ENCODE measurements around the gene CCDC141.
"Not testable (repeated sequence)": the region's sequence is repeated elsewhere in the genome, so short reads cannot be mapped to it uniquely, and the experiment has no call there.

Gene CCDC141

GRCh38 chr2:179049546-179050311 is at the start of gene CCDC141:
Gene CCDC141, minus strand, starts transcription at chr2:179050137. Its CDS starts 196 bp downstream, at chr2:179049941.
- DNase-seq (ENCODE audit: low read depth): no peak

- no peak for DNase-seq (ENCODE audit: low read depth)
Measured at GRCh38 chr2:179098080-179098689, 48.2 kb upstream of the CCDC141 start.

- no peak for DNase-seq (ENCODE audit: low read depth)
Measured at GRCh38 chr2:179097131-179097530, 47.2 kb upstream of the CCDC141 start.

GRCh38 chr2:179096090-179096489 is 46.2 kb upstream of the CCDC141 start:
- DNase-seq (ENCODE audit: low read depth): no peak

- DNase-seq (ENCODE audit: low read depth): not testable (repeated sequence)
Measured at GRCh38 chr2:179092912-179093311, 43.0 kb upstream of the CCDC141 start.

GRCh38 chr2:179082697-179083096 is 32.8 kb upstream of the CCDC141 start:
- no peak for DNase-seq (ENCODE audit: low read depth)

GRCh38 chr2:179081954-179082353 is 32.0 kb upstream of the CCDC141 start:
- DNase-seq (ENCODE audit: low read depth): no peak

- DNase-seq (ENCODE audit: low read depth): no peak
Measured at GRCh38 chr2:179072527-179072926, 22.6 kb upstream of the CCDC141 start.

GRCh38 chr2:179071810-179072355 is 21.9 kb upstream of the CCDC141 start:
- DNase-seq (ENCODE audit: low read depth): no peak

- DNase-seq (ENCODE audit: low read depth): no peak
Measured at GRCh38 chr2:179070895-179071294, 21.0 kb upstream of the CCDC141 start.

- DNase-seq (ENCODE audit: low read depth): no peak
Measured at GRCh38 chr2:179069685-179070084, 19.7 kb upstream of the CCDC141 start.

- no peak for DNase-seq (ENCODE audit: low read depth)
Measured at GRCh38 chr2:179068991-179069643, 19.2 kb upstream of the CCDC141 start.

- no peak for DNase-seq (ENCODE audit: low read depth)
Measured at GRCh38 chr2:179059026-179059700, 9.2 kb upstream of the CCDC141 start.

GRCh38 chr2:179057737-179058136 is 7.8 kb upstream of the CCDC141 start:
- DNase-seq (ENCODE audit: low read depth): no peak

- DNase-seq (ENCODE audit: low read depth): not testable (repeated sequence)
Measured at GRCh38 chr2:179053568-179053967, 3.6 kb upstream of the CCDC141 start.

GRCh38 chr2:179051250-179051649 is 1.3 kb upstream of the CCDC141 start:
- DNase-seq (ENCODE audit: low read depth): no peak

GRCh38 chr2:179050755-179051154 is 818 bp upstream of the CCDC141 start:
- DNase-seq (ENCODE audit: low read depth): no peak

GRCh38 chr2:179049203-179049545 is 763 bp downstream of the CCDC141 start:
- DNase-seq (ENCODE audit: low read depth): no peak

GRCh38 chr2:179048099-179048498 is 1.8 kb downstream of the CCDC141 start:
- no peak for DNase-seq (ENCODE audit: low read depth)

- not testable (repeated sequence) for DNase-seq (ENCODE audit: low read depth)
Measured at GRCh38 chr2:179045602-179046001, 4.3 kb downstream of the CCDC141 start.

GRCh38 chr2:179044500-179044899 is 5.4 kb downstream of the CCDC141 start:
- DNase-seq (ENCODE audit: low read depth): no peak

GRCh38 chr2:179037807-179038206 is 12.1 kb downstream of the CCDC141 start:
- DNase-seq (ENCODE audit: low read depth): no peak

Data from activated gamma-delta T cell treated with anti-CD3 and anti-CD28 coated beads, Interleukin-2, amount 50 U/mL, for 16 hours (primary cell).